Activated CD4-positive, CD25-positive, alpha-beta regulatory T cell treated with anti-CD3 and anti-CD28 coated beads, Interleukin-2, amount 50 U/mL, for 72 hours (primary cell): ENCODE data around the gene CNTN6.
"Not testable (repeated sequence)": the region's sequence is repeated elsewhere in the genome, so short reads cannot be mapped to it uniquely, and the experiment has no call there.

Source experiments
- DNase-seq: peaks from one replicate; pipeline ENCODE4 v3.0.0; 2021

Gene CNTN6

GRCh38 chr3:1288805-1289494 is 196.1 kb downstream of the CNTN6 start:
- no peak for DNase-seq

- DNase-seq, result no peak
Measured at GRCh38 chr3:1292571-1293071, 199.8 kb downstream of the CNTN6 start.

- no peak for DNase-seq
Measured at GRCh38 chr3:1294586-1294985, 201.8 kb downstream of the CNTN6 start.

GRCh38 chr3:1318296-1319005 is 225.6 kb downstream of the CNTN6 start:
- no peak for DNase-seq

- DNase-seq, result no peak
Measured at GRCh38 chr3:1326546-1326945, 233.7 kb downstream of the CNTN6 start.

GRCh38 chr3:1330107-1330506 is 237.3 kb downstream of the CNTN6 start:
- DNase-seq, result no peak

GRCh38 chr3:1346386-1346785 is 253.6 kb downstream of the CNTN6 start:
- no peak for DNase-seq

GRCh38 chr3:1348547-1348946 is 255.7 kb downstream of the CNTN6 start:
- DNase-seq, result no peak

GRCh38 chr3:1350885-1351284 is 258.1 kb downstream of the CNTN6 start:
- DNase-seq, result no peak

GRCh38 chr3:1355691-1356090 is 262.9 kb downstream of the CNTN6 start:
- no peak for DNase-seq

GRCh38 chr3:1356101-1356500 is 263.3 kb downstream of the CNTN6 start:
- DNase-seq, result no peak

GRCh38 chr3:1365528-1365927 is 272.7 kb downstream of the CNTN6 start:
- no peak for DNase-seq

- DNase-seq, result no peak
Measured at GRCh38 chr3:1374471-1374870, 281.6 kb downstream of the CNTN6 start.

GRCh38 chr3:1375145-1375544 is 282.3 kb downstream of the CNTN6 start:
- no peak for DNase-seq

GRCh38 chr3:1380926-1381646 is 288.3 kb downstream of the CNTN6 start:
- DNase-seq, result no peak

- DNase-seq, result no peak
Measured at GRCh38 chr3:1381647-1382036, 288.8 kb downstream of the CNTN6 start.

- not testable (repeated sequence) for DNase-seq
Measured at GRCh38 chr3:1387396-1387905, 294.6 kb downstream of the CNTN6 start.

- no peak for DNase-seq
Measured at GRCh38 chr3:1394188-1394587, 301.4 kb downstream of the CNTN6 start.

GRCh38 chr3:1400571-1400970 is 307.7 kb downstream of the CNTN6 start:
- DNase-seq, result no peak

GRCh38 chr3:1404270-1404962 is 311.6 kb downstream of the CNTN6 start:
- DNase-seq, result no peak

- DNase-seq, result no peak
Measured at GRCh38 chr3:1406250-1406649, 313.4 kb downstream of the CNTN6 start.

- no peak for DNase-seq
Measured at GRCh38 chr3:1421577-1421976, 328.8 kb downstream of the CNTN6 start.

GRCh38 chr3:1423566-1424089 is 330.8 kb downstream of the CNTN6 start:
- DNase-seq, result no peak
